ENCODE measurements around the gene KIRREL2.

DNA sequence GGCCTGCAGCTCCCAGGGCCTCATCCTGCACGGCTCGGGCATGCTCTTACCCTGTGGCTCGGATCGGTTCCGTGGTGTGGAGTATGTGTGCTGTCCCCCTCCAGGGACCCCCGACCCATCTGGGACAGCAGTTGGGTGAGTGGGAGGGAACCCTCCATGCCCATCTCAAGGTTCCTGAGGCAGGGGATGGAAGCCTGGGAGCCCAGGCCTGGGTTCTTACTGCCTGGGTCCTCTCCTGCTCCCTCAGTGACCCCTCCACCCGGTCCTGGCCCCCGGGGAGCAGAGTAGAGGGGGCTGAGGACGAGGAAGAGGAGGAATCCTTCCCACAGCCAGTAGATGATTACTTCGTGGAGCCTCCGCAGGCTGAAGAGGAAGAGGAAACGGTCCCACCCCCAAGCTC, 14.9 kb downstream of the KIRREL2 start:
- no peak for TF ChIP-seq FIP1L1 (IDR thresholded peaks at IDR 0.05; ENCODE audit: low read depth, low read length, poor library complexity, severe bottlenecking)
- TF ChIP-seq, protein P1, sequence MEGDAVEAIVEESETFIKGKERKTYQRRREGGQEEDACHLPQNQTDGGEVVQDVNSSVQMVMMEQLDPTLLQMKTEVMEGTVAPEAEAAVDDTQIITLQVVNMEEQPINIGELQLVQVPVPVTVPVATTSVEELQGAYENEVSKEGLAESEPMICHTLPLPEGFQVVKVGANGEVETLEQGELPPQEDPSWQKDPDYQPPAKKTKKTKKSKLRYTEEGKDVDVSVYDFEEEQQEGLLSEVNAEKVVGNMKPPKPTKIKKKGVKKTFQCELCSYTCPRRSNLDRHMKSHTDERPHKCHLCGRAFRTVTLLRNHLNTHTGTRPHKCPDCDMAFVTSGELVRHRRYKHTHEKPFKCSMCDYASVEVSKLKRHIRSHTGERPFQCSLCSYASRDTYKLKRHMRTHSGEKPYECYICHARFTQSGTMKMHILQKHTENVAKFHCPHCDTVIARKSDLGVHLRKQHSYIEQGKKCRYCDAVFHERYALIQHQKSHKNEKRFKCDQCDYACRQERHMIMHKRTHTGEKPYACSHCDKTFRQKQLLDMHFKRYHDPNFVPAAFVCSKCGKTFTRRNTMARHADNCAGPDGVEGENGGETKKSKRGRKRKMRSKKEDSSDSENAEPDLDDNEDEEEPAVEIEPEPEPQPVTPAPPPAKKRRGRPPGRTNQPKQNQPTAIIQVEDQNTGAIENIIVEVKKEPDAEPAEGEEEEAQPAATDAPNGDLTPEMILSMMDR (IDR thresholded peaks at IDR 0.05 in 2 of 3, conservative IDR thresholded peaks at IDR 0.05 in 1 of 3; ENCODE audit: insufficient read depth in 2 of 3, low read depth in 1 of 3, low read length in 3 of 3), result no peak
